Psoas muscle (tissue), 8 donors: ENCODE measurements around the gene ZNF804B. TPM values are rescaled to one million over a fixed set of nuclear protein-coding genes. Genes with fewer than 3 reads are reported as not detected.

ENCODE experiments used
- ATAC-seq, 4 donors: fragments of 200-7000 bp; cut with Tn5 transposase; one replicate each; pipeline ENCODE4 v1.9.1; 2020; ENCODE audit warnings: moderate library complexity in 3 of 4, mild to moderate bottlenecking in 2 of 4
- DNase-seq, 2 donors: peaks; one replicate each; pipeline ENCODE4 v3.0.0-alpha.2; 2020
- H3K27ac ChIP-seq: fragments of 200-600 bp; one replicate; pipeline ENCODE4 v1.8.0; 2022
- H3K27me3 ChIP-seq, 3 donors: fragments of 200-600 bp in 1 of 3; one replicate each; pipeline versions ENCODE4 v1.6.1 to v1.8.0; 2013 to 2022; ENCODE audit warnings: low read length in 2 of 3, mild to moderate bottlenecking in 2 of 3, moderate library complexity in 1 of 3; ENCODE audit not compliant: insufficient read depth in 3 of 3
- H3K36me3 ChIP-seq, 2 donors: fragments of 200-600 bp in 1 of 2; one replicate each; pipeline versions ENCODE4 v1.6.1 to v1.8.0; 2013 to 2022; ENCODE audit warnings: low read depth in 1 of 2, mild to moderate bottlenecking in 1 of 2, moderate library complexity in 1 of 2; ENCODE audit not compliant: insufficient read depth in 1 of 2
- H3K4me1 ChIP-seq: fragments of 200-600 bp; one replicate; pipeline ENCODE4 v1.8.0; 2022
- H3K4me3 ChIP-seq: fragments of 200-600 bp; one replicate; pipeline ENCODE4 v1.8.0; 2022; ENCODE audit warnings: mild to moderate bottlenecking
- H3K9me3 ChIP-seq: fragments of 200-600 bp; one replicate; pipeline ENCODE4 v1.8.0; 2022
- CTCF ChIP-seq: fragments of 200-600 bp; IDR thresholded peaks from one replicate; pipeline ENCODE4 v1.8.0; 2022; ENCODE audit warnings: antibody characterized with exemption
- WGBS, 3 donors: extraction: QIAGEN DNeasy Blood & Tissue Kit; methylation state at CpG; one replicate each; pipeline versions ENCODE4 v1.1.6 to v1.1.7; 2013; 5-methylcytosine and 5-hydroxymethylcytosine counted together
- intact Hi-C, 2 donors: fragments of 100-400 bp; cut with DNase I; formaldehyde crosslinking; loops; one replicate each; pipeline versions ENCODE4 v1.11.0 to v1.14.2; 2022
- polyA plus RNA-seq, 3 donors: library from polyadenylated mRNA; stranded (reverse); fragments of 200-250 nt; gene quantifications; one replicate each; pipeline ENCODE4 v1.2.3, GENCODE V29; 2013
- total RNA-seq, 4 donors: library from RNA; stranded (reverse); fragmentation: NEBNext Ultra II Directional in 2 of 4; extraction: Animal tissue kit (Norgen Biotek cat#: 25700) in 2 of 4; gene quantifications; one replicate each; pipeline versions ENCODE4 v1.2.1 to v1.2.4, GENCODE V29; 2021 to 2023
- donor health status: healthy with polysubstance abuse.
- donor health status: DM: no; HTN: no; CAD: no; lungs with moderate emphysema.
- donor health status: Bipolar disorder and iron deficiency.
- donor health status: healthy.
- donor health status: DM: yes; HTN: yes; CAD: no.
- donor health status: DM: no; HTN: no; CAD: no.
- donor health status: DM: no; HTN: no; CAD: no.
- donor health status: DM: yes; HTN: yes; CAD: no.

The ZNF804B gene
- total and polyA plus RNA-seq, 7 donors: not detected

- TF ChIP-seq CTCF: no peak
- DNase-seq (no peak), ATAC-seq (no peak)
- Histone ChIP-seq H3K4me1 (no peaks in the 10 kb centered on the region), H3K9me3 (no peaks in the 10 kb centered on the region), H3K4me3 (no peak overlapping the region), H3K27me3 (no peaks in the 10 kb centered on the region), H3K27ac (no peak overlapping the region), H3K36me3 (no peaks in the 10 kb centered on the region)
- intact Hi-C loops: no loop called here
Measured at GRCh38 chr7:89023206-89023605, 263.7 kb downstream of the ZNF804B start.

GRCh38 chr7:89023877-89024276 lies 264.4 kb downstream of the ZNF804B start:
- 14 to 36% (median 19%) methylated on average over 1 of the region's 1 CpG for WGBS, 3 donors
- no peaks in the 10 kb centered on the region for H3K27me3 ChIP-seq
- no peaks in the 10 kb centered on the region for H3K36me3 ChIP-seq
- intact Hi-C loops: no loop called here
- no peak for ATAC-seq
- no peak for DNase-seq
- no peak for TF ChIP-seq CTCF
- H3K4me3 ChIP-seq: no peak overlapping the region
- no peaks in the 10 kb centered on the region for H3K4me1 ChIP-seq
- no peaks in the 10 kb centered on the region for H3K9me3 ChIP-seq
- H3K27ac ChIP-seq: no peak overlapping the region

- Histone ChIP-seq H3K9me3 (no peaks in the 10 kb centered on the region), H3K27me3 (no peaks in the 10 kb centered on the region), H3K27ac (no peak overlapping the region), H3K4me1 (no peaks in the 10 kb centered on the region), H3K4me3 (no peak overlapping the region), H3K36me3 (no peaks in the 10 kb centered on the region)
- 24 to 37% (median 32%) methylated on average over 1 of the region's 1 CpG for WGBS, 3 donors
- intact Hi-C loops: no loop called here
- DNase-seq: no peak
- ATAC-seq: no peak
- no peak for TF ChIP-seq CTCF
Measured at GRCh38 chr7:89027781-89028180, 268.3 kb downstream of the ZNF804B start.

- Histone ChIP-seq H3K9me3 (no peaks in the 10 kb centered on the region), H3K27me3 (no peaks in the 10 kb centered on the region), H3K4me3 (no peak overlapping the region), H3K36me3 (no peaks in the 10 kb centered on the region), H3K27ac (no peak overlapping the region), H3K4me1 (no peaks in the 10 kb centered on the region)
- ATAC-seq: no peak
- no peak for DNase-seq
- 77 to 83% (median 78%) methylated on average over 4 of the region's 4 CpGs for WGBS, 3 donors
- intact Hi-C loops: no loop called here
- TF ChIP-seq CTCF: no peak
Measured at GRCh38 chr7:89028319-89028718, 268.8 kb downstream of the ZNF804B start.

- Histone ChIP-seq H3K4me3 (no peak overlapping the region), H3K27ac (no peak overlapping the region), H3K4me1 (no peaks in the 10 kb centered on the region), H3K36me3 (no peaks in the 10 kb centered on the region), H3K9me3 (no peaks in the 10 kb centered on the region), H3K27me3 (no peaks in the 10 kb centered on the region)
- no peak for TF ChIP-seq CTCF
- ATAC-seq (no peak), DNase-seq (no peak)
- intact Hi-C loops: no loop called here
- WGBS, 3 donors: 64 to 74% (median 74%) methylated on average over 2 of the region's 2 CpGs
Measured at GRCh38 chr7:89029864-89030263, 270.4 kb downstream of the ZNF804B start.
